ENCODE results near the gene MARCHF3. TPM values are rescaled to one million over a fixed set of nuclear protein-coding genes. Genes with fewer than 3 reads are reported as not detected.

Gene MARCHF3, protein sequence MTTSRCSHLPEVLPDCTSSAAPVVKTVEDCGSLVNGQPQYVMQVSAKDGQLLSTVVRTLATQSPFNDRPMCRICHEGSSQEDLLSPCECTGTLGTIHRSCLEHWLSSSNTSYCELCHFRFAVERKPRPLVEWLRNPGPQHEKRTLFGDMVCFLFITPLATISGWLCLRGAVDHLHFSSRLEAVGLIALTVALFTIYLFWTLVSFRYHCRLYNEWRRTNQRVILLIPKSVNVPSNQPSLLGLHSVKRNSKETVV
- total RNA-seq, result 1 to 10 TPM; 4.0 to 4.4 TPM

DNA sequence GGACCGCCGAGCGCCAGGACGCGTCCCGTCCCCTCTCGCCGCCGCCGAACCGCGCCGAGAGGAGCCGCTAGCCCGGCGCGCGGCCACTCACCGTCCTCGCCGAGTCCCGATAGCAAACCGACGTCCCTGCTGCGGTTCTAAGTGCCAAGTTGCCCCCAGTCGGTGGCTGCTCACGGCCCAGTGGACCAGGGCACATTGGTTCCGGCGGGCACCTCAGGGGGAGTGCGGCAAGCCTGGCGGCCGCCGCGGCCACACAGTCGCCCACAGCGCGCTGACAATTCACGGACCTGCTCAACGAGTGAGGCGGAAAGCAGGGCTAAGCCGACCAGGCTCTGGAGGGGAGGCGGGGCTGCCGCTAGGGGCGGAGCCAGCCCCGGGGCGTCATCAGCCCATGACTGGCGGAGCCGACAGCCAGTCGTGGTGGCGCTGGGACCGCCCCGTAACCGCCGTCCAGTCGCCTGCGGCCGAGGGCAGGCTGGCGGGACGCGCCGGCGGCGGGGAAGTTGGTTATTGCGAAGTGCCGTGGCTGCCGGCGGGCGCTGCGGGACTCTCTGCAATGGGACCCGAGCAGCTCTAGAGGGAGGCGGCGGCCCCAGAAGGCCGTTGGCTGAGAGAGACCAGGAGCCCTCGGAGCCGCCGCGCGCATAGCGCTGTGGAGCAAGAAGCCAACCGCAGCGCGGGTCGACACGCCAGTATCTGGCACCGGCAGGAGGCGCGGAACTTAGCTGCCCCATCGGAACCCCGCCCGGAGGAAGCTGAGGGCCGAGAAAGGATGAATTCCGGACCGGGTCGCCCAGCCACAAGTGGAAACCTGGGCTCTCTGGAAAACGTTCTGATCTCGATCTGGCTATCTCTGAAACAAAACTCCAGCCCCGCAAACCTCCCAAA is at the start of gene MARCHF3:
Gene MARCHF3, minus strand, starts transcription at position 300 of the 888 bp plus-strand sequence. CDS start 112,387 bp downstream, outside the sequence.
- Mint-ChIP-seq H3K9me3 (no peaks in the 10 kb centered on the region), H3K4me1 (ENCODE audit: low read depth) (peaks cover 16% of the 10 kb centered on the region), H3K27me3 (peaks cover 3% of the 10 kb centered on the region), H3K4me3 (peak within 1 kb of the TSS; percentile 89), H3K36me3 (no peaks in the 10 kb centered on the region), H3K27ac (no peak within 1 kb of the TSS)
- POLR2A ChIA-PET, result interaction anchor here (0.9 to 1.7 kb wide), 4 partner anchors 13 to 252 kb away, joined by 3 to 6 read pairs (median 4); no protein-coding TSS in a partner anchor
- peak; percentile 96 for DNase-seq
- intact Hi-C loops (cut with micrococcal nuclease), result loop anchor here (1.0 to 10.0 kb wide), 12 partner anchors 18 to 1052 kb away; partner anchors contain the start of genes PHAX, PRRC1 and SLC12A2
- CTCF ChIA-PET, result interaction anchor here (1.3 to 1.7 kb wide), 3 partner anchors 13 to 282 kb away, joined by 3 to 5 read pairs (median 3); no protein-coding TSS in a partner anchor

DNA sequence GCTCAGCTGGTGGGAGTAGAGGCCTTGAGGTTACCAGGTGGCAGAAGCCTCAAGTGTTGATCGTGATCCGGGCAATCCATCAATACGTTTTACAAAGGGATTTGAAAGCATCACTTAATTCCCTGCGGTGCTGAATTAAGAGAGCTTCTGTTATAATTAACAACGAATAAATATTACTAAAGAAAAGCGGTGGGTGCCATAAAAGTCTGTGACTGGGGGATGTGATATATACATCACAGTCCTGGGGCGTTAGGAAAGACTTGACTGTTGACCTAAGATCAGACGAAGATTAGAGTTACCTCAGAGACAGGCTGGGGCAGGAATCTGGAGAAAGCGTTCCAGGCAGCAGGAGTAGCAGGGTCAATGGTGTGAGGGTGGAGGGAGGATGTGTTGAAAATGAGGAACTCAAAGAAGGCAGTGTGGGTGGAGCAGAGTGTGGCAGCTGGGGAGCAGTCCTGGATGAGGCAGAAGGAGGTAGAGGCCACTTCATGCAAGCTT is 49.7 kb upstream of the MARCHF3 start:
- DNase-seq, result no peak
- Mint-ChIP-seq H3K27ac (no peak overlapping the region), H3K36me3 (no peaks in the 10 kb centered on the region), H3K4me1 (ENCODE audit: low read depth) (no peaks in the 10 kb centered on the region), H3K4me3 (no peak overlapping the region), H3K27me3 (no peaks in the 10 kb centered on the region), H3K9me3 (no peaks in the 10 kb centered on the region)
- POLR2A ChIA-PET, result no interaction called here
- CTCF ChIA-PET, result no interaction called here
- intact Hi-C loops (cut with micrococcal nuclease), result no loop called here

DNA sequence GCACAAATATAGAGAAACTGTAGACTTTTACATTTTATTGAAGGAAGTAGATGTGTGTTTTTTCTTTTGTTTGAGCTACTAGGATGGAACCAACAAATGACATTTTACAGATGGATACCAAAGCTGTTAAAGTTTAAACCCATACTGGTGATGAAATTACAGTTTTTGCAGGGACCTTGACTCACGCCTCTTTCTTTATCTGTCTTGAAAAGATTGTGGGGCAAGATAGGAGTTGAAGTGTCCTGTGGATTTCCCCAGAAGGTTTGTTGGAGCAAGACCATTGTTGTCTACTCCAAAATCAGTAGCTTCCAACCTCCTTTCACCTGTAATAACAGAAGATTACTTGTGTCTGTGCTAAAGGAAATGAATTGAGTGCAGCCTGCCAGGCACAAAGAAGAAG is 47.0 kb upstream of the MARCHF3 start:
- intact Hi-C loops (cut with micrococcal nuclease), result no loop called here
- ChIA-PET CTCF (no interaction called here), POLR2A (no interaction called here)
- H3K4me3 Mint-ChIP-seq, result no peak overlapping the region
- peaks cover 7% of the 10 kb centered on the region for H3K4me1 Mint-ChIP-seq (ENCODE audit: low read depth)
- no peaks in the 10 kb centered on the region for H3K36me3 Mint-ChIP-seq
- no peak overlapping the region for H3K27ac Mint-ChIP-seq
- no peak for DNase-seq
- H3K27me3 Mint-ChIP-seq, result no peaks in the 10 kb centered on the region
- H3K9me3 Mint-ChIP-seq, result no peaks in the 10 kb centered on the region

DNA sequence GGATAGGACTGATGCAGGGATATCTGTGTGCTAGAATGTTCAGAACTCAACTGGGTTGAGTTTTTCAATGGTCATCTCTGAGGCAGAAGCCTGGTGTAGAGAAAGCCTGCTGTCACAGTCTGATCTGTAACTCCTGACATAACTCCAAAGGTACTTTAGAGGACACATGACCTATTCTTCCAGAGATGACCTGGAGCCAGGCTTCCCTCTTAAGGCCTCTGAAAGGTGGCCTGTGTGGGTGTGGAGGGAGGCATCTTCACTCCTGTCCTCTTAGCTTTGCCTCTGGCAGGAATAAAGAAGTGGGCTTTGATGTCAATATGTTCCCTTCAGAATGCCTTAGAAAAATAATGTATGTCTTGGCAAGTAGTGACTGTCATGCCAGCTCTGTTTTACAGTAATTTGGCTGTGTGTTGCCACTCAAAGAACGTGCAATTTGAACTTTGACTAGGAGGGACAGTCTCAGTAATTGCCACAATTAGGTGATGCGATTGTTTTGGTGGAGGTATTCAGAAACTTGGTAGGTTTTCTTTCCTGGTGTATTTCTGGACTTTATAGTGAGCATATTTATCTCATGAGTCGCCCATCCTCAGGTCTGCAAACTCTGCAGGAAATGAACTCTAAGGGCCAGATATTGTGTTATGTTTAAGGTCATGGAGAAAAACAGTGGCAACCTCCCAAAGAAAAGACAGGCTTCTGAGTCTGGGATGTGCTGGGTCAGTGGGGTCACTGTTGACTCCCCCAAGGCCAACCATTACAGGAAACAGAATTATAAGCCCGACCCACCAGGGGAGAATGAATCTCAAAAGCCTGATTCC is 46.2 kb upstream of the MARCHF3 start:
- ChIA-PET POLR2A (no interaction called here), CTCF (no interaction called here)
- no peak overlapping the region for H3K4me3 Mint-ChIP-seq
- intact Hi-C loops (cut with micrococcal nuclease), result no loop called here
- H3K9me3 Mint-ChIP-seq, result no peaks in the 10 kb centered on the region
- no peak for DNase-seq
- H3K36me3 Mint-ChIP-seq, result no peaks in the 10 kb centered on the region
- H3K4me1 Mint-ChIP-seq (ENCODE audit: low read depth), result peaks cover 10% of the 10 kb centered on the region
- H3K27me3 Mint-ChIP-seq, result no peaks in the 10 kb centered on the region
- no peak overlapping the region for H3K27ac Mint-ChIP-seq

DNA sequence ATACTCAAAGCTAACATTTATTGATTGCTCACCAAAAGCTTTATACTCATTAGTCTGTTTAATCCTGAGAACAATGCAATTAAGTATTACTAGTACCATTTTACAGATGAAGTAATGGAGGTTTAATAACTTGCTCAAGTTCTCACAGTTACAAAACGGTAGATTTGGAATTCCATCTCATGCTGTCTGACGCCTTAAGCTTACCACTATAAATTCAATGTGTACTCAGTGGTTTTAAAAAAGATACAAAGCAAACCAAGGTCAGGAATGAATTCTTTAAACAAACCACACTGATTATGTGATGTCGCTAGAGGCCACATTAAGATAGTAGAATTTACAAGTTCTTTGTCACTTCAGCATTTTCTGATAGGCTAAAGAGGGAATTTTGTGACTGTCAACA is 44.1 kb upstream of the MARCHF3 start:
- Mint-ChIP-seq H3K36me3 (peaks cover 3% of the 10 kb centered on the region), H3K27me3 (no peaks in the 10 kb centered on the region), H3K9me3 (no peaks in the 10 kb centered on the region), H3K4me3 (no peak overlapping the region), H3K4me1 (ENCODE audit: low read depth) (peaks cover 10% of the 10 kb centered on the region), H3K27ac (no peak overlapping the region)
- intact Hi-C loops (cut with micrococcal nuclease), result loop anchor here (5.0 kb wide), 2 partner anchors 312 to 397 kb away; no protein-coding TSS in a partner anchor
- CTCF ChIA-PET, result interaction anchor here (1.0 kb wide), 1 partner anchor 399 kb away, joined by 4 read pairs; no protein-coding TSS in a partner anchor
- POLR2A ChIA-PET, result no interaction called here
- DNase-seq, result no peak

DNA sequence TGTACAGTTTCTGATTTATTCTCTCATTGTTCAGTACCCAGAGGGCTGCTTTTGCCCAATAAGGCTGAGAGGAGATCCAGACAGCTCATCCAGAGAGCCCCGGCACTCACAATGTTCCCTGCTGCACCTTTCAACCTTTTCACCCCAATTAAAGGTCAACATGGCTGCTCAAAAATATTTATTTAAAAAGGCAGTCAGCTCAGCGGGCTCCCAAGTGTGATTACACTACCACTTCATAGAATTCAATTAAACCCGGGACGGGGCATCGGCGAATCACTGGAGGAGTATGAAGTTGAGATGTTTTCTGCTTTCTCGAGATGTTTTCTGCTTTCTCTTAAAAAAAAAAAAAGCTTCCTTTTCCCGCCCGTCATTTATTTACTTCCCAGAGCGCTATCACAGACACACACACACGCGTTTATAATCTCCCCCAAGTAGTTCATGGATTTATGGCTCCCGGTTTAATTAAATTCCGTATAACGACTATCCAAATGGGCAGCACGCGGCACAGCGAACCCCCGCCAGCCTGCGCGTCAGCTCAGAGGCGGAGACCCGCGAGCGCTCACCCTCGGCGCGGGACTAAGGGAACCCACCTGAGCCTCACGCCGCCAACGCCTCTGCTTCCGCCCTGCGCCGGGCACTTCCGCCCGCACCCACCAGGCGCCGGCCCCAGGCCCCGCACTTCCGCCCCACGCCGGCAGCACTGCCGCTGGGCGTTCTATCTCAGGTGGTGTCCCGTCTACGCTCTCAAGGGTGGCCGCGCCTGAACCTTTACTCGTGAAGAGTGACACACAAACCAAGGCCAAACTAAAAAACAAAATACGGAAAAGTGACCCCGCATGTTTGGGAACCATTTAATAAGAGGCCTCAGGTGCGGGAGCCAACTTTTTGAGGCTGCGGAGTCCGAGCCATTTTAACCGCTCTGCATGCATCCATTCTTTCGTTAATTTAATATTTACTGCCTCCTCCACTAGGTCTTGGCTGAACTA is 42.8 kb upstream of the MARCHF3 start, which contains the start of gene C5orf63:
Gene C5orf63, minus strand, starts transcription at position 642 of the 986 bp plus-strand sequence. CDS start 14,507 bp downstream, outside the sequence.
- ChIA-PET POLR2A (interaction anchor here (0.7 to 1.1 kb wide), 5 partner anchors 15 to 311 kb away, joined by 3 to 6 read pairs (median 3); partner anchors contain the start of gene MARCHF3), CTCF (interaction anchor here (0.7 to 1.1 kb wide), 4 partner anchors 167 to 420 kb away, joined by 3 read pairs; partner anchors contain the start of gene LMNB1)
- H3K4me3 Mint-ChIP-seq, result peak within 1 kb of the TSS; percentile 85
- H3K4me1 Mint-ChIP-seq (ENCODE audit: low read depth), result peaks cover 10% of the 10 kb centered on the region
- peak within 1 kb of the TSS; percentile 79 for H3K27ac Mint-ChIP-seq
- H3K27me3 Mint-ChIP-seq, result no peaks in the 10 kb centered on the region
- intact Hi-C loops (cut with micrococcal nuclease), result loop anchor here (1.0 to 5.0 kb wide), 5 partner anchors 43 to 396 kb away; partner anchors contain the start of gene MARCHF3
- no peaks in the 10 kb centered on the region for H3K9me3 Mint-ChIP-seq
- H3K36me3 Mint-ChIP-seq, result peaks cover 6% of the 10 kb centered on the region
- peak; percentile 86 for DNase-seq

DNA sequence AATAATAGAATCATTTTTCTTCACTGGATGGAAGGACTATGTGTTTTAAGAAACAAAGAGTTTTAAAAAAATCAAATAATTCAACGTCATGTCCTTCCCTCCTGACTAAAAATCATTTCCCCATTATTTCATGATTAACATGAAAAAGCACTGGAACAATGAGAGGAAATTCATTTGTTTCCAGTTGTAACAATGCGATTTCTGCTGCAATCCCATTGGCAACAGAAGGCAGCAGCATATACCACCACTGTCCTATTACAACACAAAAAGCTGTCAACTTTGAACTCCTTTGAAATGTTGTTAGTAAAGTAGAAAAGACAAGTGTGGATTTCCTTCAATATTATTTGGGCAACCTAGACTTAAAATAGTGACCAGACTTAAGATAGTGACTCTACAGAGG is 39.9 kb upstream of the MARCHF3 start:
- Mint-ChIP-seq H3K9me3 (no peaks in the 10 kb centered on the region), H3K4me3 (no peak overlapping the region), H3K4me1 (ENCODE audit: low read depth) (peaks cover 10% of the 10 kb centered on the region), H3K36me3 (peaks cover 6% of the 10 kb centered on the region), H3K27me3 (no peaks in the 10 kb centered on the region), H3K27ac (no peak overlapping the region)
- intact Hi-C loops (cut with micrococcal nuclease), result loop anchor here (5.0 kb wide), 2 partner anchors 308 to 393 kb away; no protein-coding TSS in a partner anchor
- DNase-seq, result no peak
- ChIA-PET CTCF (no interaction called here), POLR2A (no interaction called here)

DNA sequence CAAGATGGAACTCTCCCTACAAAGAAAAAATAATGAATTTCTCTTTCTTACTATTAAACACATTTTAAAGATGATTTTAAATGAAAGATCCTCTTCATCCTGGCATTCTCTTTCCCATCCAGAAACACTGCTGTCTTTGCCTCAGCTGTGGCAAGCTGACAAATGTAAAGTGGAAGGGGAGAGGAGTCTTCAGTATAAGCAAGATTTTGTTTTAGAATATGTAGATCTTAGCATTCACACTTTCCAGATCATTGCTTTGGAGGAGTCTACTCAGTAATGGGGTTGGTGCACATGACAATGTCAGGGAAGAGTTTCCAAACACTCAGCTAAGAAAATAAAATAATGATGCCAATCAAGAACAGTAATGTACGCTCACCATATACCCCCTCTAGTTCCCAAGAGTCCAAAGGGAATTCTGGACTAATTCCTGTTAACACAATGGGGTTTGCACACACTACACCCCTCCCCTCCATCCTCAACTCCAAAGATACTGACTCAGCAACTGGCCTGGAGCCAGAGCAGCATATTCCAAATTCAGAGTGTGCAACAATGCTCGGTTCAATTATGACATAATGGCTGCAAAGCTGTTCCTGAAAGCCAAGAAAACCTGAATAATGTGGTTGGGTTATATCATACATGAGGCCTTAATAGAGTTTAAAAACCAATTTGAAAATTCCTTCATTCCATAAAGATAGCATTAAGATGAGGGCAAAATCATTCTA is 38.3 kb upstream of the MARCHF3 start:
- intact Hi-C loops (cut with micrococcal nuclease), result no loop called here
- no peak overlapping the region for H3K4me3 Mint-ChIP-seq
- H3K9me3 Mint-ChIP-seq, result no peaks in the 10 kb centered on the region
- peaks cover 6% of the 10 kb centered on the region for H3K4me1 Mint-ChIP-seq (ENCODE audit: low read depth)
- DNase-seq, result no peak
- ChIA-PET CTCF (interaction anchor here (0.6 kb wide), 1 partner anchor 43 kb away, joined by 4 read pairs; no protein-coding TSS in a partner anchor), POLR2A (no interaction called here)
- H3K27ac Mint-ChIP-seq, result no peak overlapping the region
- H3K36me3 Mint-ChIP-seq, result peaks cover 6% of the 10 kb centered on the region
- no peaks in the 10 kb centered on the region for H3K27me3 Mint-ChIP-seq

DNA sequence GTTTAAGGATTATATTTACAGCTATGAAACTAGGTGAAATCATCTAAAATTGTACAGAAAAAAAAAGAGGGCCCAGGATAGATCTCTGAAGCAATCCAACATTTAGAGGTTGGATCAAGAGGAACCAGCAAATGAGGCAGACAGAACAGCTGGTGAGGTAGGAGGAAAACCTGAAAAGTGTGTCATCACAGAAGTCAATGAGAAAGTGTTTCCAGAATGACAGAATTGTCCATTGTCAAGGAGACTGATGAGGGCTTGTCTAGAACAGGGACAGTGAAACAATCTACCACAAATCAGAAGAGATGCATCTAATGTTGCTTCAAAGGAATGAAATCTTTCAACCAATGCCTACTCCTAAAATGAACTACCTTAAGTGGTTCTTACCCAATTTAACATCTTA is 36.4 kb upstream of the MARCHF3 start:
- POLR2A ChIA-PET, result no interaction called here
- peaks cover 6% of the 10 kb centered on the region for H3K36me3 Mint-ChIP-seq
- no peaks in the 10 kb centered on the region for H3K9me3 Mint-ChIP-seq
- H3K27ac Mint-ChIP-seq, result no peak overlapping the region
- no peaks in the 10 kb centered on the region for H3K4me1 Mint-ChIP-seq (ENCODE audit: low read depth)
- CTCF ChIA-PET, result no interaction called here
- H3K4me3 Mint-ChIP-seq, result no peak overlapping the region
- intact Hi-C loops (cut with micrococcal nuclease), result no loop called here
- H3K27me3 Mint-ChIP-seq, result no peaks in the 10 kb centered on the region
- DNase-seq, result no peak

DNA sequence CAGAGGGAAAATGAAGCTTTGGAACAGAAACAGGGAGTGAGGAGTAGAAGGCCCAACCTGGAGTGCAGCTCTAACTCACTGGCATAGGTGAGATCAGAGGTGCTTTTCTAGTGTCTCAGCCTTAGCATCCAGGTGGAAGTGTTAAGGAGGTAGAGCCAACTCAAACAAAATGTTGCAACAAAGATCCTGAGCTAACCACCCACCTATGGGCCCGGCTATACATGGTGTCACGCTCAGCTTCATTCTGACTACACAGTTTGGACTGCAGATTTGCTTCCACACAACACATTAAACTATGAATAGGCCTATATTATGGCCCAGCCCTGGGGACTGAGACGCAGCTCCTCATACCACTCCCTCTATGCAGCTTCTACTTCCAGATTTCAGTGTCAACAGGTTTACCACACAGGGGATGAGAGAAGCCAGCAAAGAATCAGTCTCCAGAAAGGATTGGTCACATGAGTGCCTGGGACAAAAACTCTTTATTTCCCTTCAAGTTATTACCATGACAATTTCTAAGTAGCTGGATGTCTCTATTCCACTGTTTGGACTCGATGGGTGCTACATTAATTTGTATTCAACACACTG is 34.0 kb upstream of the MARCHF3 start:
- H3K9me3 Mint-ChIP-seq, result no peaks in the 10 kb centered on the region
- H3K27ac Mint-ChIP-seq, result no peak overlapping the region
- DNase-seq, result no peak
- ChIA-PET POLR2A (no interaction called here), CTCF (no interaction called here)
- intact Hi-C loops (cut with micrococcal nuclease), result no loop called here
- peaks cover 2% of the 10 kb centered on the region for H3K36me3 Mint-ChIP-seq
- no peak overlapping the region for H3K4me3 Mint-ChIP-seq
- H3K27me3 Mint-ChIP-seq, result no peaks in the 10 kb centered on the region
- peaks cover 4% of the 10 kb centered on the region for H3K4me1 Mint-ChIP-seq (ENCODE audit: low read depth)
